Smooth muscle cell (in vitro differentiated cells): ENCODE results near the gene NEK9. TPM values are rescaled to one million over a fixed set of nuclear protein-coding genes. Genes with fewer than 3 reads are reported as not detected.

ENCODE experiments used
- DNase-seq: peaks from one replicate; lab custom pipeline; 2025; ENCODE audit not compliant: unreplicated experiment; lab: John Stamatoyannopoulos, UW
- H2AFZ ChIP-seq: fragments of 200-600 bp; sonication (generic); 2 replicates; pipeline ENCODE4 v1.6.0; 2016; ENCODE audit warnings: antibody characterized with exemption, low read depth, mild to moderate bottlenecking
- H3F3A ChIP-seq: fragments of 200-600 bp; sonication (generic); 2 replicates; pipeline ENCODE4 v1.6.0; 2017; ENCODE audit warnings: antibody characterized with exemption, low read depth
- H3K27ac ChIP-seq: fragments of 200-600 bp; sonication (generic); 2 replicates; pipeline ENCODE4 v1.5.1; 2016; ENCODE audit warnings: low read depth, mild to moderate bottlenecking
- H3K27me3 ChIP-seq: fragments of 200-600 bp; sonication (generic); 2 replicates; pipeline ENCODE4 v1.6.1; 2016; ENCODE audit warnings: low read depth, mild to moderate bottlenecking
- H3K36me3 ChIP-seq: fragments of 200-600 bp; sonication (generic); 2 replicates; pipeline ENCODE4 v1.5.1; 2016; ENCODE audit warnings: low read depth
- H3K4me1 ChIP-seq: fragments of 200-600 bp; sonication (generic); 2 replicates; pipeline ENCODE4 v1.5.1; 2016; ENCODE audit warnings: low read depth
- H3K4me2 ChIP-seq: fragments of 200-600 bp; sonication (generic); 2 replicates; pipeline ENCODE4 v1.6.0; 2016; ENCODE audit warnings: mild to moderate bottlenecking
- H3K4me3 ChIP-seq: fragments of 200-600 bp; sonication (generic); 2 replicates; pipeline ENCODE4 v1.5.1; 2016; ENCODE audit warnings: mild to moderate bottlenecking
- H3K79me2 ChIP-seq: fragments of 200-600 bp; sonication (generic); 2 replicates; pipeline ENCODE4 v1.6.0; 2016; ENCODE audit warnings: low read depth, mild to moderate bottlenecking
- H3K9ac ChIP-seq: fragments of 200-600 bp; sonication (generic); 2 replicates; pipeline ENCODE4 v1.6.0; 2016; ENCODE audit warnings: low read depth
- H3K9me3 ChIP-seq: fragments of 200-600 bp; sonication (generic); replicated peaks from 2 replicates; pipeline ENCODE4 v1.5.1; 2016; ENCODE audit warnings: low read depth
- H4K20me1 ChIP-seq: fragments of 200-600 bp; sonication (generic); 2 replicates; pipeline ENCODE4 v1.6.0; 2016; ENCODE audit warnings: low read depth
- WGBS: methylation state at CpG from one replicate; pipeline ENCODE4 v1.1.7; 2016; ENCODE audit warnings: low lambda C conversion rate; 5-methylcytosine and 5-hydroxymethylcytosine counted together
- polyA plus RNA-seq: library from polyadenylated mRNA; unstranded; fragments of >200 nt; fragmentation: Nextera tagmentation; extraction: Ambion mirVana; gene quantifications from 2 replicates; pipeline ENCODE4 v1.2.1, GENCODE V29; 2016
- total RNA-seq: library from RNA; depleted of rRNA; stranded (reverse); fragments of >200 nt; gene quantifications from 2 replicates; pipeline ENCODE4 v1.2.3, GENCODE V29; 2014
- TF ChIP-seq, protein P1 (sequence below): fragments of 200-600 bp; sonication (generic); IDR thresholded peaks from 2 replicates; pipeline ENCODE4 v1.5.1; 2017; ENCODE audit warnings: borderline replicate concordance, mild to moderate bottlenecking, antibody characterized with exemption; ENCODE audit not compliant: insufficient read depth, poor library complexity, severe bottlenecking

The NEK9 gene
- total and polyA plus RNA-seq, 2 experiments from 2014 or later, result 12.4 to 17.8 TPM

DNA sequence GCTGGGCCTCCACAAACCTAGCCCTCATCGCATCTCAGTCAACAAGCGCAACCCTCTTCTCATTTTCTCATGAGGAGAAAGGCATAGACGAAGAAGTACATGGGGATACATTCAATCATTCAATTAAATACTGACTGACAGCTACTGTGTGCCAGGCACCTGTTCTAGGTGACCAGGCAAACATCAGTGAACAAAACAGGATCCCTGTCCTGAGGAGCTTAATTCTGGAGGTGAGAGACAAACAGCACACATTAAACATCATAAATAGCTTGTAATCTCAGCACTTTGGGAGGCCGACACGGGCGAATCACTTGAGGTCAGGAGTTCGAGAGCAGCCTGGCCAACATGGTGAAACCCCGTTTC, 62.7 kb downstream of the NEK9 start:
- Histone ChIP-seq H3K9me3 (no peaks in the 10 kb centered on the region), H3K4me3 (peak overlapping the region; percentile 73), H3K4me1 (peaks cover 8% of the 10 kb centered on the region), H3K27me3 (no peaks in the 10 kb centered on the region), H3K27ac (no peak overlapping the region), H3F3A (no peaks in the 10 kb centered on the region), H3K9ac (no peak overlapping the region), H3K4me2 (peak overlapping the region; percentile 84), H4K20me1 (no peaks in the 10 kb centered on the region), H3K79me2 (no peaks in the 10 kb centered on the region), H3K36me3 (no peaks in the 10 kb centered on the region), H2AFZ (peak overlapping the region; percentile 67)
- DNase-seq, result no peak
- WGBS, result 60% methylated on average over 8 of the region's 8 CpGs
- TF ChIP-seq, protein P1, sequence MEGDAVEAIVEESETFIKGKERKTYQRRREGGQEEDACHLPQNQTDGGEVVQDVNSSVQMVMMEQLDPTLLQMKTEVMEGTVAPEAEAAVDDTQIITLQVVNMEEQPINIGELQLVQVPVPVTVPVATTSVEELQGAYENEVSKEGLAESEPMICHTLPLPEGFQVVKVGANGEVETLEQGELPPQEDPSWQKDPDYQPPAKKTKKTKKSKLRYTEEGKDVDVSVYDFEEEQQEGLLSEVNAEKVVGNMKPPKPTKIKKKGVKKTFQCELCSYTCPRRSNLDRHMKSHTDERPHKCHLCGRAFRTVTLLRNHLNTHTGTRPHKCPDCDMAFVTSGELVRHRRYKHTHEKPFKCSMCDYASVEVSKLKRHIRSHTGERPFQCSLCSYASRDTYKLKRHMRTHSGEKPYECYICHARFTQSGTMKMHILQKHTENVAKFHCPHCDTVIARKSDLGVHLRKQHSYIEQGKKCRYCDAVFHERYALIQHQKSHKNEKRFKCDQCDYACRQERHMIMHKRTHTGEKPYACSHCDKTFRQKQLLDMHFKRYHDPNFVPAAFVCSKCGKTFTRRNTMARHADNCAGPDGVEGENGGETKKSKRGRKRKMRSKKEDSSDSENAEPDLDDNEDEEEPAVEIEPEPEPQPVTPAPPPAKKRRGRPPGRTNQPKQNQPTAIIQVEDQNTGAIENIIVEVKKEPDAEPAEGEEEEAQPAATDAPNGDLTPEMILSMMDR, result no peak

DNA sequence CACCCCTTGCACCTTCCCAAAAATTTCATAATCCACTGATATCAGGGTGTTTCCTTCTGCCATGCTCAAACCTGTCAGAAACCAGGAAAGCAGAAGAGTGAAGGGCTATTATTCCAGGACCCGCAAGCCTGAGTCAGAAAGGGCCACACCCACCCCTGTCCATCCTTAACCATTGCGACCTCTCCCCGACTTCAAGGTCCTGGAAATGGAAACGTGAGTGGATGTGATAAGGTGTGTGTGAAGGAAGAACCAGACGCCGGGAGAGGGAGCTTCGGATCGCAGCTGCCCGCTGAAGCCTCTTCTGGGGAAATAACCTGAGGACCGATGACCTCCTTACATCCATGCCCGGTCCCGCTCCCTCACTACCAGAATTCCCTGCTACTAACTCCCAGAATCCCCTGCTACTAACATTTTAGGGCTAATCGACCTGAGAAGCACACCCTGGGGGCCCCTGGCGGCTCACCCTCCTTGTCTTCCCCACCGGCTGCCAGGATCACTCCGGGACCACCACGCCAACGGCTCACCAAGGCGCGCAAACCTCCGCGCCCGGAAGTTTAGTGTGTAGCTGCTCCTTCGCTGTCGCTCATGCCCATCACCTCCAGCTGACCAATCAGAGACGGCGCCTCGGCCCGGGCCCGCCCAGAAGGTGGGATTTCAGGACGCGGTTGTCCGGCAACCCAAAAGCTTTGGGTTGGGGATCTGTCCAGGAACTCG, 63.2 kb downstream of the NEK9 start, which contains the start of gene ACYP1:
Gene ACYP1, minus strand, starts transcription at position 534 of the 714 bp plus-strand sequence. Its CDS starts 471 bp downstream, at position 63.
- no peaks in the 10 kb centered on the region for H3K27me3 ChIP-seq
- H3K4me1 ChIP-seq, result peaks cover 6% of the 10 kb centered on the region
- TF ChIP-seq, protein P1, result no peak
- H3K9me3 ChIP-seq, result no peaks in the 10 kb centered on the region
- WGBS, result 1% methylated on average over 34 of the region's 34 CpGs
- H3K36me3 ChIP-seq, result no peaks in the 10 kb centered on the region
- peak within 1 kb of the TSS; percentile 84 for H3K4me2 ChIP-seq
- H3F3A ChIP-seq, result no peaks in the 10 kb centered on the region
- peak; percentile 59 for DNase-seq
- peak within 1 kb of the TSS; percentile 3 for H3K9ac ChIP-seq
- no peaks in the 10 kb centered on the region for H3K79me2 ChIP-seq
- peak within 1 kb of the TSS; percentile 73 for H3K4me3 ChIP-seq
- no peak within 1 kb of the TSS for H3K27ac ChIP-seq
- H2AFZ ChIP-seq, result peak within 1 kb of the TSS; percentile 67
- H4K20me1 ChIP-seq, result no peaks in the 10 kb centered on the region

DNA sequence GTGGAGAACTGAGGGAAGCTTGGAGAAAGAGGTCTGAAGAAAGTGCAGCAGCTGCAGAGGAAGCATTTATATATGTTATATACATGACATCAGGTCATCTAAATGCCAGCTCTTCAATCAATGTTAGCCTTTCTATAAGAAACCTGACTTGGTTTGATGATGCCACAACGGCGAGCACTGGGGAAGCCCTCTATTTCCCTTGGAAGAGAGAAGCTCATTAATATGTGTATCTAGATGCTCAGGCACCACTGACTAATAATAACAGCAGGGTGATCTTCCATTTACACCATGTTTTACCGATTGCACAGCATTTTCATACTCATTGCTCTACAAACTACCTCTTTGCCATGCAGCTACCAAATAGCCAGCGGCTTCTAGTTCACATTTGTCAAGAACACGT, 63.8 kb downstream of the NEK9 start:
- Histone ChIP-seq H2AFZ (peak overlapping the region; percentile 67), H3K4me3 (peak overlapping the region; percentile 73), H3K27ac (no peak overlapping the region), H3K9ac (no peak overlapping the region), H3K36me3 (no peaks in the 10 kb centered on the region), H3F3A (no peaks in the 10 kb centered on the region), H3K27me3 (no peaks in the 10 kb centered on the region), H3K4me2 (peak overlapping the region; percentile 84), H3K9me3 (no peaks in the 10 kb centered on the region), H4K20me1 (no peaks in the 10 kb centered on the region), H3K4me1 (no peaks in the 10 kb centered on the region), H3K79me2 (no peaks in the 10 kb centered on the region)
- TF ChIP-seq, protein P1, result no peak
- no peak for DNase-seq
- 48% methylated on average over 5 of the region's 5 CpGs for WGBS

DNA sequence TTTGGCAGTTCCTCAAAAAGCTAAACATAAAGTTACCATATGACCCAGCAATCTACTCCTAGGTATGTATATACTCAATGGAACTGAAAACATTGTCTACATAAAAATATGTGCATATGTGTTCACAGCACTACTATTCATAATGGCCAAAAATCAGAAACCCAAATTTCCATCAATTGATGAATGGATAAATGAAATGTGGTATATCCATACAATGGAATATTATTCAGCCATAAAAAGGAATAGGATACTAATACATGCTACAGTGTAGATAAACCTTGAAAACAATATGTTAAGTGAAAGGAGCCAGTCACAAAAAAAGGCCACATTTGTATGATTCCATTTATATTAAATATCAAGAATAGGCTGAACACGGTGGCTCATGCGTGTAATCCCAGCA, 66.4 kb downstream of the NEK9 start:
- 74% methylated on average over 2 of the region's 2 CpGs for WGBS
- Histone ChIP-seq H3K9me3 (no peaks in the 10 kb centered on the region), H3K27ac (no peak overlapping the region), H4K20me1 (no peaks in the 10 kb centered on the region), H3F3A (no peaks in the 10 kb centered on the region), H3K4me2 (no peak overlapping the region), H3K36me3 (no peaks in the 10 kb centered on the region), H3K27me3 (no peaks in the 10 kb centered on the region), H3K9ac (no peak overlapping the region), H3K4me1 (no peaks in the 10 kb centered on the region), H3K4me3 (no peak overlapping the region), H3K79me2 (peaks cover 4% of the 10 kb centered on the region), H2AFZ (no peak overlapping the region)
- TF ChIP-seq, protein P1, result no peak
- DNase-seq, result no peak
